Esophagus squamous epithelium (tissue), 4 donors: ENCODE data around the gene TBC1D5.

Experiments used
- POLR2A ChIP-seq, 4 donors: fragments of 450-650 bp; IDR thresholded peaks; one replicate each; pipeline ENCODE4 v1.6.1; 2017; ENCODE audit warnings: antibody characterized with exemption in 4 of 4, mild to moderate bottlenecking in 4 of 4, moderate library complexity in 3 of 4
- TF ChIP-seq, protein P1 (sequence below), 6 experiments: fragments of 450-650 bp in 4 of 6; fragments of 200-600 bp in 2 of 6; sonication (generic) in 2 of 6; IDR thresholded peaks; one replicate each; pipeline ENCODE4 v1.5.1; 2016 to 2019; ENCODE audit warnings: antibody characterized with exemption in 6 of 6, mild to moderate bottlenecking in 4 of 6, moderate library complexity in 4 of 6

DNA sequence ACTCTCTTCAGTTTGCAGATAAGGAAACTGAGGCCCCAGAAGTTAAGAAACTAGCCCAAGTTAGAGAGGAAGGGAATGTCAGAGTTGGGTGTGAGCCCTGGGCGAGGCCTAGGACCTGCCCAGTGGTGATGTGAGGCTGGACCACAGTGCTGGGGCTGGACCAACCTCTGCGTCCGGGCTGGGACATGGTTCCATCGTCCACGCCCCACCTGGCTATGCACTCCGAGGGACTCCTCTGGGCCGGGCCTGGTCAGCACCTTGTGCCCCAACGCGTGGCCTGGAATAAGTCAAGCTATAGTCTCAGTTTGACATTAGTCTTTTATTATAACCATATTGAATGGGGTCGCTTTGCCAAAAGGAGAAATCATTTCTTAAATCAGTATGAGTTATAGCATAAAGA is 585.6 kb downstream of the TBC1D5 start:
- TF ChIP-seq, protein P1, sequence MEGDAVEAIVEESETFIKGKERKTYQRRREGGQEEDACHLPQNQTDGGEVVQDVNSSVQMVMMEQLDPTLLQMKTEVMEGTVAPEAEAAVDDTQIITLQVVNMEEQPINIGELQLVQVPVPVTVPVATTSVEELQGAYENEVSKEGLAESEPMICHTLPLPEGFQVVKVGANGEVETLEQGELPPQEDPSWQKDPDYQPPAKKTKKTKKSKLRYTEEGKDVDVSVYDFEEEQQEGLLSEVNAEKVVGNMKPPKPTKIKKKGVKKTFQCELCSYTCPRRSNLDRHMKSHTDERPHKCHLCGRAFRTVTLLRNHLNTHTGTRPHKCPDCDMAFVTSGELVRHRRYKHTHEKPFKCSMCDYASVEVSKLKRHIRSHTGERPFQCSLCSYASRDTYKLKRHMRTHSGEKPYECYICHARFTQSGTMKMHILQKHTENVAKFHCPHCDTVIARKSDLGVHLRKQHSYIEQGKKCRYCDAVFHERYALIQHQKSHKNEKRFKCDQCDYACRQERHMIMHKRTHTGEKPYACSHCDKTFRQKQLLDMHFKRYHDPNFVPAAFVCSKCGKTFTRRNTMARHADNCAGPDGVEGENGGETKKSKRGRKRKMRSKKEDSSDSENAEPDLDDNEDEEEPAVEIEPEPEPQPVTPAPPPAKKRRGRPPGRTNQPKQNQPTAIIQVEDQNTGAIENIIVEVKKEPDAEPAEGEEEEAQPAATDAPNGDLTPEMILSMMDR (IDR thresholded peaks at IDR 0.05) = no peak
- TF ChIP-seq POLR2A (IDR thresholded peaks at IDR 0.05) = no peak
